Keratinocyte (primary cell): ENCODE results near the gene DIP2C.

Experiments used
- EZH2 ChIP-seq: IDR thresholded peaks from one replicate; pipeline ENCODE4 v1.6.1; 2012; ENCODE audit warnings: inconsistent platforms, mild to moderate bottlenecking, low read length, moderate library complexity
- TF ChIP-seq, protein P1 (sequence below), 3 experiments: IDR thresholded peaks in 1 of 3; conservative IDR thresholded peaks in 1 of 3; optimal IDR thresholded peaks in 1 of 3; 2 replicates in 2 of 3; 3 replicates in 1 of 3; pipeline versions ENCODE3 to v1.5.1; 2011; ENCODE audit warnings: low read length in 3 of 3, mild to moderate bottlenecking in 3 of 3, moderate library complexity in 2 of 3, control low read depth in 1 of 3, inconsistent platforms in 1 of 3; ENCODE audit not compliant: insufficient read depth in 2 of 3; ENCODE audit errors: extremely low read depth in 1 of 3

DNA sequence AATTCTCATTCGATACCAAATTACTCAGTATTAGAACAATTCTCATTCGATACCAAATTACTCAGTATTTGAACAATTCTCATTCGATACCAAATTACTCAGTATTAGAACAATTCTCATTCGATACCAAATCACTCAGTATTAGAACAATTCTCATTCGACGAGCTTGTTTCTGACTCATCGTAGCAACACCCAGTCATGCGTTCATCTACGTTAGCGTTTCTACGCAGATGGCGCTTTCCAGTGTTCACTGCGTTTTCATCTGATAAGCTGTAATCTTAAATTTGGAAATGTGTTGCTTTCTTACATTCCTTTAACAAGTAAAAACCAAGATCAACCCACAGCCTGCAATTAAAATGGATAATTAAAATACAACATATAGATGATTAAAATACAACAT lies 277.9 kb downstream of the DIP2C start:
- TF ChIP-seq, protein P1, sequence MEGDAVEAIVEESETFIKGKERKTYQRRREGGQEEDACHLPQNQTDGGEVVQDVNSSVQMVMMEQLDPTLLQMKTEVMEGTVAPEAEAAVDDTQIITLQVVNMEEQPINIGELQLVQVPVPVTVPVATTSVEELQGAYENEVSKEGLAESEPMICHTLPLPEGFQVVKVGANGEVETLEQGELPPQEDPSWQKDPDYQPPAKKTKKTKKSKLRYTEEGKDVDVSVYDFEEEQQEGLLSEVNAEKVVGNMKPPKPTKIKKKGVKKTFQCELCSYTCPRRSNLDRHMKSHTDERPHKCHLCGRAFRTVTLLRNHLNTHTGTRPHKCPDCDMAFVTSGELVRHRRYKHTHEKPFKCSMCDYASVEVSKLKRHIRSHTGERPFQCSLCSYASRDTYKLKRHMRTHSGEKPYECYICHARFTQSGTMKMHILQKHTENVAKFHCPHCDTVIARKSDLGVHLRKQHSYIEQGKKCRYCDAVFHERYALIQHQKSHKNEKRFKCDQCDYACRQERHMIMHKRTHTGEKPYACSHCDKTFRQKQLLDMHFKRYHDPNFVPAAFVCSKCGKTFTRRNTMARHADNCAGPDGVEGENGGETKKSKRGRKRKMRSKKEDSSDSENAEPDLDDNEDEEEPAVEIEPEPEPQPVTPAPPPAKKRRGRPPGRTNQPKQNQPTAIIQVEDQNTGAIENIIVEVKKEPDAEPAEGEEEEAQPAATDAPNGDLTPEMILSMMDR (optimal IDR thresholded peaks at IDR 0.05 in 1 of 3, IDR thresholded peaks at IDR 0.05 in 1 of 3, conservative IDR thresholded peaks at IDR 0.05 in 1 of 3; ENCODE audit: extremely low read depth in 1 of 3, insufficient read depth in 2 of 3, low read length in 3 of 3), result no peak
- no peak for TF ChIP-seq EZH2
